GM21786 (cell line): ENCODE data around the gene RBBP7.
"Not testable (repeated sequence)": the region's sequence is repeated elsewhere in the genome, so short reads cannot be mapped to it uniquely, and the experiment has no call there.

Source experiments
- ATAC-seq: cut with Tn5 transposase; IDR thresholded peaks from one replicate; pipeline ENCODE4 v1.9.1; 2021; ENCODE audit not compliant: unreplicated experiment

Gene RBBP7

DNA sequence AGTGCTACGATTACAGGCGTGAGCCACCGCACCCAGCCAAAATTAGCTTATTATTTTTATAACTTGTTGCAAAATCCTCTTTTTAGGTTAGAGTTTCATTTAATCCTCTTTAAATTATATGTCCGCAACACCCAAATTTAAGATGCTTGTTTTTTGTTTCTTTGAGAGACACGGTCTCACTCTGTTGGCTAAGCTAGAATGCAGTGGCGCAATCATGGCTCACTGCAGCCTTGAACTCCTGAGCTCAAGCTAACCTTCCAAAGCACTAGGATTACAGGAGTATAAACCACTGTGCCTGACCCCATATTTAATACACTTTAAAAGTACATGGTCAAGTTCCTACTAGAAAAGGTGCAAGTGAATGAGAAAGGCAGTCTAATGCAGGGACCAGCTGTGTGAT, 2.2 kb downstream of the RBBP7 start:
- ATAC-seq = no peak

GRCh38 chrX:16862829-16863228, 7.3 kb downstream of the RBBP7 start:
- no peak for ATAC-seq

- ATAC-seq = no peak
Observed at GRCh38 chrX:16856744-16857143, 13.4 kb downstream of the RBBP7 start.

DNA sequence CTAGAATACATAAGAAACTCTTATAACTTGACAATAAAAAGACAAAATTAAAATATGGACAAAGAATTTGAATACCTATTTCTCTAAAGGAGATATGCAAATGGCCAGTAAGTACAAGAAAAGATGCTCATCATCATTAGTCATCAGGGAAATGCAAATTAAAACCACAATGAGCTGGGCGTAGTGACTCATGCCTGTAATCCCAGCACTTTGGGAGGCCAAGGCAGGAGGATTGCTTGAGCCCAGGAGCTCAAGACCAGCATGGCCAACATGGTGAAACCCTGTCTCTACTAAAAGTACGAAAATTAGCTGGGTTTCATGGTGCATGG, 14.1 kb downstream of the RBBP7 start:
- not testable (repeated sequence) for ATAC-seq

- ATAC-seq = no peak
Observed at GRCh38 chrX:16855363-16856075, 14.6 kb downstream of the RBBP7 start.

- no peak for ATAC-seq
Observed at GRCh38 chrX:16853537-16853936, 16.6 kb downstream of the RBBP7 start.

DNA sequence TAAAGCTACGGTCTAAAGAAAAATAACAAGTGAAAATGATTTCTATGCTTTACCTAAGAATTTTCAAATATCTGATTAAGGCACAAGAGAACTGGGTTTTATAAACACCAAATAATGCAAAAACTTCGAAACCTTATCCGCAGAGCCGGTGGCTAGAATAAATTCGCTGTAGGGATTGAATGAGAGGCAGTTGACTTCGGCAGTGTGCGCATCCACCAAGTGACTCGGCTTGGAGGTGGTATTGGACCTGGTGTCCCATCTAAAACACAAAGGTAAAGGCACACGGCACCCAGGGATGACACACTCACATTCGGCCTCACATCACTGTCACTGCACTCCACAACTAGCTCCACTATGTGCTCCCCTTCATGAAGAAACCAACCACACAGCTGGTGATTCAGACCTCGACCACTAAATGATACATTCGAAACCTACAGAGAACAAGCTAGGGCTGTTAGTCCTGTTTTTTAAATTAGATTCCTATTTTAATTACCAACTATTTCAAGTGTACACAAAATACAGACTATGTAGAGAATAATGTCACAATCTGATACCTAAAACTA, 17.5 kb downstream of the RBBP7 start:
- no peak for ATAC-seq

DNA sequence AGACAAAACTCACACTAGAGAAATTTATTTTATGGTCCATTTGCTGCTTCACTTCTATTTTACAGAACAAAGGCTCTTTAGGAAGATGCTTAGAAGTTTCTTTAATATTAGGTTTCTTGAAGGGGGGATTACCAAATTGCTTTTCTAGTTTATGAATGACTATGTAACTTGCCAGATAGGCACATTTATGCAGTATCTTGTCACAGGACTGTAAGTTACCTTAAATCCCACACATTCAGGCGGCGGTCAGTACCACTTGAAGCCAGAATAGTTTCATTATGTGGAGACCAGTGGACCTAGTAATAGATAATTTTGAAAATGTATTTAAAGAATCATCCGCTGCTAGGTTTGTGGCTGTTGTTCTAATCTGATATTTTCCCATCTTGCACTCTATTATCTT, 18.3 kb downstream of the RBBP7 start:
- no peak for ATAC-seq

- no peak for ATAC-seq
Observed at GRCh38 chrX:16851421-16851820, 18.7 kb downstream of the RBBP7 start.

GRCh38 chrX:16848541-16848940, 21.6 kb downstream of the RBBP7 start:
- no peak for ATAC-seq

GRCh38 chrX:16845686-16846085, 24.5 kb downstream of the RBBP7 start:
- ATAC-seq = no peak

GRCh38 chrX:16843208-16843909, 26.8 kb downstream of the RBBP7 start:
- no peak for ATAC-seq

DNA sequence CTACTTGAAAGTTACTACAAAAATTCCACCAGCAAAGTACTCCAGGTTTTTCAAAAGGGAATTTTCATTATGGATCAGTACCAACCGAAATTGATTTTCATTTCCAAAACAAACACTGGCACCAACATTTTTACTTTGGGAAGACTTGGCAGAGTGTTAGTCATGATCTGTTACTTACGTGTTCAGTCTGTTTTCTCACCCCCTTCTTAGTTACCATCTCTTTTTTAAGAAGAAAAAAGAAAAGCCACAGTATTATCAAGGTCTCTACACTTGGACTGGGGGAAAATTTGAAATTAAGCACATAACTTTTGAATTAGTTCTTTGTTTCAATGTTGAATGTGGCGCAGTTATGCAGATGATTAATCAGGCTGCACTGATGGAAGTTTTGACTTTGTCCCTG, 27.5 kb downstream of the RBBP7 start:
- ATAC-seq = no peak

DNA sequence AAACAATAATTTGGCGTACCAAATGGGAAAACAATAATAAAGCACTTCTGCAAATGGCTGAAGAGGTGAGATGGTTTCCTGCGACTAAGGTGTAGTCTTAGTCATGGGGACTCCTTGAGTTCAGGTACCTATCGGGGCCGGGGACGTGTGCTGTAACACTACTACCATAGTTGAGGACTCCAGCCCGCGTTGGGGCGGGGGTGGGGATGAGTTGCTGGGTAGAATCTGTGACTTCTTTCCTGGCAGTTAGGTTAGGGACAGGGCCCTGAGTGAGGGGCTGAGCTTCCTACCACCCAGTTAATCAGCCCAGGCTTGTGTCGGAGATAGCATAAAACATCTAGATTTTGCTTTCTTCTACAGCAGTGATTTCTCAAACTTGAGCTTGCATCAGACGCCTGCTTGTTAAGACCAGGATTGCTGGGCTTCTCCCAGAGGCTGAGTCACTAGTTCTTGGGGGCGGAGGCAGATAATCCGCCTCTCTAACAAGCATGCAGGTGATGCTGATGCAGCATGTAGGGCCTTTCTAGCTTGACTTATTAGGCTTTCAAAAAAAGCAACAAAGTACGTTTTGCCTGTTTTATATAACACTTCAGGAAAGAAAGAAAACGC, 30.2 kb downstream of the RBBP7 start:
- ATAC-seq = no peak

GRCh38 chrX:16839219-16839851, 30.8 kb downstream of the RBBP7 start:
- no peak for ATAC-seq

- no peak for ATAC-seq
Observed at GRCh38 chrX:16838202-16839066, 31.7 kb downstream of the RBBP7 start.

DNA sequence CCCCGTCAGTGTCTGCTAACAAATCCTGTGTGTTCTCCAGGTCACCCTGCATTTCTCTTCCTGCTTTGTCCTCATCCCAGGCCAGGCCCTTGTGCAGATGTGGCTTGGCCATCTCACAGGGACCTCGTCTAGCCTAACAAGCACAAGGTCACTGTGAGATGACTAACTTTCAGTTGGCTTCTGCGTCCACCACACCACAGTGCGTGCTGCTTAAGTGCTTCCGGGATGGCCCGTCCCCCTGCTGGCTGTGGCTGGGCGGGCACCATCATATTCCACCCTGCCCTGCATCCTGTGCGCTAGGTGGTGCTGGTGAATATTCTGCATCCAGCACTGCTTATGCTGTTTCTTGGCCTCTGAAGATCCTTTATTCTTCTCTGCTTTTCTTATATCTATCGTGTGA, 33.8 kb downstream of the RBBP7 start:
- no peak for ATAC-seq

DNA sequence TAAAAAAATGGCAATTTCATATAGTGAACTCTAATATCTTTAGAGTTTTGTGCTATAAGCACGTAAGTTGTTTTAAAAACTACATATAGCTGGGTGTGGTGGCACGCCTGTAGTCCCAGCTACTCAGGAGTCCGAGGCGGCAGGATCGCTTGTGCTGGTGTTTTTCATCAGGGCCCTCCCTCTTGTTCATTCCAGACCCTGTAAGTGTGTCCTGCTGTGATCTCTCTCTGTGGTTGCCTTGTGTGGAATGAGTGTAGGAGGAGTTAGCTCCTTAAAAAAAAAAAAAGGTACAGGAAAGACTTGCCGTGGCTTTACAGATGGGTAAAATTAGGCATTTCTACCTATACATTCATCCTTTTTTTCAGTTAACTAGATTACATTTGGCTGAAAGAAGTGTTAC, 35.4 kb downstream of the RBBP7 start:
- ATAC-seq = no peak

GRCh38 chrX:16832301-16832700, 37.9 kb downstream of the RBBP7 start:
- ATAC-seq = no peak

DNA sequence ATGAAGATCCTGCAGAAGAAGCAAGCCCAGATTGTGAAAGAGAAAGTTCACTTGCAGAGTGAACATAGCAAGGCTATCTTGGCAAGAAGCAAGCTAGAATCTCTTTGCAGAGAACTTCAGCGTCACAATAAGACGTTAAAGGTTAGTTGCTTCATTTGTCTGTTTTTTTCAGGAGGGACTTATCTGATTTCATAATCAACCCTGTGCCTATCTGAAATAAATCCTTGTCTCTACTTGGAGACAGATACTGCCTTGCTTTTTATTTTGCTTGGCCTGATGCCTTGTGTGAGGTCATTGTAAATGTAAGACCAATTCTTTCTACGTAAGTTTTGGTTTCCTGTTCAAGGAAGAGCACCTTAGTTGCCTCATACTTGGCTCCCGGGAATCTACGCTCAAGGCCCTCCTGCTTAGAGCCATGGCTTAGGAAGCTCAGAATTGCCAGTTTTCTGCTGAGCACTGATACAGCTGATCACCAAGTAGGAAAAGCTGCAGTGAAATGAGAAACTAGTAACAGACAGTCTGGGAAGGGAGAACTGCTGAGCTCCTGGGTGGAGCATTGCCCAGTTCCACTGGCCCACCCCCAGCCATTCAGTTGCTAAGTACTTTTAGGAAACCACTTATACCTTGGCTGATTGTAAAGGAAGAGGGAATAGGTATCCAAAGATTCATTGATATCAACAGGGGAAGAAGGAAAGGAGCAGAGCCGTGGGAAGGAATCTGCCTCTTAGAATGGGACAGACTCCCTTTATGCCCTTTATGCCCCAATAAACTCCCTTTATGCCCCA, 41.8 kb downstream of the RBBP7 start:
- ATAC-seq = no peak
